ENCODE measurements around the gene ACOT9. TPM values are rescaled to one million over a fixed set of nuclear protein-coding genes. Genes with fewer than 3 reads are reported as not detected.

ACOT9 gene
- total and polyA plus RNA-seq, 10 of the 15 experiments (the other 5 are each of a cell fraction or from before 2014, with no cell fraction given): 17.4 to 42.5 (median 23.3) TPM

- TF ChIP-seq HDAC2 (IDR thresholded peaks at IDR 0.05) (no peak), ZNF687 (IDR thresholded peaks at IDR 0.05) (no peak), HDGF (IDR thresholded peaks at IDR 0.05) (no peak), ATF7 (IDR thresholded peaks at IDR 0.05; ENCODE audit: low read depth) (no peak), GATAD2B (conservative IDR thresholded peaks at IDR 0.05; ENCODE audit: low read depth) (no peak), SMARCA5 (IDR thresholded peaks at IDR 0.05) (no peak), ZBTB40 (IDR thresholded peaks at IDR 0.05; ENCODE audit: borderline replicate concordance) (no peak), NFIC (IDR thresholded peaks at IDR 0.05; ENCODE audit: low read depth, low read length) (no peak), MXI1 (IDR thresholded peaks at IDR 0.05; ENCODE audit: low read depth, low read length) (no peak)
- TF ChIP-seq, protein P1, sequence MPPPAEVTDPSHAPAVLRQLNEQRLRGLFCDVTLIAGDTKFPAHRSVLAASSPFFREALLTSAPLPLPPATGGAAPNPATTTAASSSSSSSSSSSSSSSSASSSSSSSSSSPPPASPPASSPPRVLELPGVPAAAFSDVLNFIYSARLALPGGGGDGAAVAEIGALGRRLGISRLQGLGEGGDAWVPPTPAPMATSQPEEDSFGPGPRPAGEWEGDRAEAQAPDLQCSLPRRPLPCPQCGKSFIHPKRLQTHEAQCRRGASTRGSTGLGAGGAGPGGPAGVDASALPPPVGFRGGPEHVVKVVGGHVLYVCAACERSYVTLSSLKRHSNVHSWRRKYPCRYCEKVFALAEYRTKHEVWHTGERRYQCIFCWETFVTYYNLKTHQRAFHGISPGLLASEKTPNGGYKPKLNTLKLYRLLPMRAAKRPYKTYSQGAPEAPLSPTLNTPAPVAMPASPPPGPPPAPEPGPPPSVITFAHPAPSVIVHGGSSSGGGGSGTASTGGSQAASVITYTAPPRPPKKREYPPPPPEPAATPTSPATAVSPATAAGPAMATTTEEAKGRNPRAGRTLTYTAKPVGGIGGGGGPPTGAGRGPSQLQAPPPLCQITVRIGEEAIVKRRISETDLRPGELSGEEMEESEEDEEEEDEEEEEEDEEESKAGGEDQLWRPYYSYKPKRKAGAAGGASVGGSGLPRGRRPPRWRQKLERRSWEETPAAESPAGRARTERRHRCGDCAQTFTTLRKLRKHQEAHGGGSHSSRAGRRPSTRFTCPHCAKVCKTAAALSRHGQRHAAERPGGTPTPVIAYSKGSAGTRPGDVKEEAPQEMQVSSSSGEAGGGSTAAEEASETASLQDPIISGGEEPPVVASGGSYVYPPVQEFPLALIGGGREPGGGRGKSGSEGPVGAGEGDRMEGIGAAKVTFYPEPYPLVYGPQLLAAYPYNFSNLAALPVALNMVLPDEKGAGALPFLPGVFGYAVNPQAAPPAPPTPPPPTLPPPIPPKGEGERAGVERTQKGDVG (CRISPR knock-in tag; IDR thresholded peaks at IDR 0.05): no peak
Measured at GRCh38 chrX:23656091-23656490, 87.0 kb downstream of the ACOT9 start (continued).

Small RNAs within 50 kb of the gene (small RNA-seq; reads per million reads assigned to genes)
- gene RF00019: not detected

Other genes starting within 250 kb of the ACOT9 start
- 71.5 and 78.9 TPM in 2 replicates for gene PRDX4, start 75.8 kb downstream of the ACOT9 start, total RNA-seq (2014; rRNA removed)
- 75.8 and 89.7 TPM in 2 replicates for gene PRDX4, start 75.8 kb downstream of the ACOT9 start, total RNA-seq (2014; rRNA removed; fragmentation: Illumina TruSeq; extraction: Trizol)
- gene PRDX4, start 75.8 kb downstream of the ACOT9 start, total RNA-seq (2021): 49.2 and 50.3 TPM in 2 replicates
- 60.0 and 74.9 TPM in 2 replicates for gene PRDX4, start 75.8 kb downstream of the ACOT9 start, polyA plus RNA-seq (2011; rRNA removed)
- gene PRDX4, start 75.8 kb downstream of the ACOT9 start, polyA plus RNA-seq (2014; fragmentation: Illumina TruSeq; extraction: Trizol): 53.3 and 58.1 TPM in 2 replicates
- 10 to 100 TPM; 11.1 to 28.4 TPM for gene PRDX4, start 75.8 kb downstream of the ACOT9 start, polyA plus RNA-seq (2014; fragmentation: Nextera tagmentation; extraction: Ambion mirVana)
- gene PRDX4, start 75.8 kb downstream of the ACOT9 start, polyA plus RNA-seq (2014; rRNA removed): 58.3 and 60.9 TPM in 2 replicates
- 100 to 1,000 TPM; 120 to 121 TPM for gene PRDX4, start 75.8 kb downstream of the ACOT9 start, polyA plus RNA-seq (2016; fragmentation: Nextera tagmentation; extraction: Ambion mirVana)
- 42.3 and 59.6 TPM in 2 replicates for gene SAT1, start 39.9 kb upstream of the ACOT9 start, total RNA-seq (2014; rRNA removed)
- 55.9 and 59.3 TPM in 2 replicates for gene SAT1, start 39.9 kb upstream of the ACOT9 start, total RNA-seq (2014; rRNA removed; fragmentation: Illumina TruSeq; extraction: Trizol)
- gene SAT1, start 39.9 kb upstream of the ACOT9 start, total RNA-seq (2021): 42.2 and 44.1 TPM in 2 replicates
- 234 and 346 TPM in 2 replicates for gene SAT1, start 39.9 kb upstream of the ACOT9 start, polyA plus RNA-seq (2011; rRNA removed)
- 69.0 and 93.5 TPM in 2 replicates for gene SAT1, start 39.9 kb upstream of the ACOT9 start, polyA plus RNA-seq (2014; fragmentation: Illumina TruSeq; extraction: Trizol)
- 100 to 1,000 TPM; 155 to 162 TPM for gene SAT1, start 39.9 kb upstream of the ACOT9 start, polyA plus RNA-seq (2014; fragmentation: Nextera tagmentation; extraction: Ambion mirVana)
- gene SAT1, start 39.9 kb upstream of the ACOT9 start, polyA plus RNA-seq (2014; rRNA removed): 52.0 and 64.9 TPM in 2 replicates
- gene SAT1, start 39.9 kb upstream of the ACOT9 start, polyA plus RNA-seq (2016; fragmentation: Nextera tagmentation; extraction: Ambion mirVana): 10 to 100 TPM; 55.0 to 55.6 TPM
- 20.7 and 24.7 TPM in 2 replicates for gene APOO, start 164.7 kb upstream of the ACOT9 start, total RNA-seq (2014; rRNA removed)
- 22.1 and 23.8 TPM in 2 replicates for gene APOO, start 164.7 kb upstream of the ACOT9 start, total RNA-seq (2014; rRNA removed; fragmentation: Illumina TruSeq; extraction: Trizol)
- gene APOO, start 164.7 kb upstream of the ACOT9 start, total RNA-seq (2021): 25.7 and 32.0 TPM in 2 replicates
- gene APOO, start 164.7 kb upstream of the ACOT9 start, polyA plus RNA-seq (2011; rRNA removed): 41.0 and 66.9 TPM in 2 replicates
- gene APOO, start 164.7 kb upstream of the ACOT9 start, polyA plus RNA-seq (2014; fragmentation: Illumina TruSeq; extraction: Trizol): 30.0 and 36.4 TPM in 2 replicates
- 10 to 100 TPM; 41.8 to 42.9 TPM for gene APOO, start 164.7 kb upstream of the ACOT9 start, polyA plus RNA-seq (2014; fragmentation: Nextera tagmentation; extraction: Ambion mirVana)
- gene APOO, start 164.7 kb upstream of the ACOT9 start, polyA plus RNA-seq (2014; rRNA removed): 23.8 and 27.3 TPM in 2 replicates
- 10 to 100 TPM; 66.8 to 68.7 TPM for gene APOO, start 164.7 kb upstream of the ACOT9 start, polyA plus RNA-seq (2016; fragmentation: Nextera tagmentation; extraction: Ambion mirVana)
- gene CXorf58, start 164.7 kb upstream of the ACOT9 start, total RNA-seq (2014; rRNA removed): not detected in 2 replicates
- gene CXorf58, start 164.7 kb upstream of the ACOT9 start, total RNA-seq (2014; rRNA removed; fragmentation: Illumina TruSeq; extraction: Trizol): not detected in 2 replicates
- 0.13 TPM in 1 of 2 replicates, not detected in the other for gene CXorf58, start 164.7 kb upstream of the ACOT9 start, total RNA-seq (2021)
- gene CXorf58, start 164.7 kb upstream of the ACOT9 start, polyA plus RNA-seq (2011; rRNA removed): 0.06 and 0.11 TPM in 2 replicates
- 0.10 TPM in 1 of 2 replicates, not detected in the other for gene CXorf58, start 164.7 kb upstream of the ACOT9 start, polyA plus RNA-seq (2014; fragmentation: Illumina TruSeq; extraction: Trizol)
- not detected for gene CXorf58, start 164.7 kb upstream of the ACOT9 start, polyA plus RNA-seq (2014; fragmentation: Nextera tagmentation; extraction: Ambion mirVana)
- gene CXorf58, start 164.7 kb upstream of the ACOT9 start, polyA plus RNA-seq (2014; rRNA removed): not detected in 2 replicates
- under 1 TPM; 0.15 to 0.24 TPM for gene CXorf58, start 164.7 kb upstream of the ACOT9 start, polyA plus RNA-seq (2016; fragmentation: Nextera tagmentation; extraction: Ambion mirVana)

Data from GM12878 (cell line).